ENCODE measurements around the gene BCL11A.

BCL11A gene

GRCh38 chr2:60553495-60554073, at the start of gene BCL11A:
Gene BCL11A, minus strand, starts transcription at chr2:60553654. Its CDS starts 384 bp downstream, at chr2:60553270.
- DNase-seq (ENCODE audit: low read depth in 2 of 2) = no peak

- no peak for DNase-seq (ENCODE audit: low read depth in 2 of 2)
Observed at GRCh38 chr2:60602828-60603532, 49.5 kb upstream of the BCL11A start.

DNA sequence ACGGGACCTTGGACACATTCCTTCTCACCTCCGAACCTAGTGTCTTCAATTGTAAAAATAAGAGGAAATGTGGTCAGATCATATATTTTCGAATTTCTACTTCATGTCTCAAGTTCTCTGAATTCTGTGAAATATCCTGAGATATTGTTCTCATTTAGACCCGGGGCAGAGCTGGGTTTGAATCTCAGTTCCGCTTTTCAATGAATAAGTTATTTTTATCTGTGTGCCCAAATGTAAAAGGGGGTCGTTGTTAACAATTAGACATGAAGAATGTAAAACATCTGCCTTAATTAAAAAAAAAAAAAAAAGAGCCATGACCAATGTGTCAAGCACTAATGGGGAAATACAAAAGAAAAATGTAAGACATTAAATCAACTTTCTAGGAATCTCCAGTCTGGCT, 48.9 kb upstream of the BCL11A start:
- DNase-seq (ENCODE audit: low read depth in 2 of 2) = no peak

- no peak for DNase-seq (ENCODE audit: low read depth in 2 of 2)
Observed at GRCh38 chr2:60598271-60598670, 44.8 kb upstream of the BCL11A start.

GRCh38 chr2:60597346-60597745, 43.9 kb upstream of the BCL11A start:
- DNase-seq (ENCODE audit: low read depth in 2 of 2) = no peak

- DNase-seq (ENCODE audit: low read depth in 2 of 2) = no peak
Observed at GRCh38 chr2:60596411-60596810, 43.0 kb upstream of the BCL11A start.

- DNase-seq (ENCODE audit: low read depth in 2 of 2) = no peak
Observed at GRCh38 chr2:60595953-60596352, 42.5 kb upstream of the BCL11A start.

DNA sequence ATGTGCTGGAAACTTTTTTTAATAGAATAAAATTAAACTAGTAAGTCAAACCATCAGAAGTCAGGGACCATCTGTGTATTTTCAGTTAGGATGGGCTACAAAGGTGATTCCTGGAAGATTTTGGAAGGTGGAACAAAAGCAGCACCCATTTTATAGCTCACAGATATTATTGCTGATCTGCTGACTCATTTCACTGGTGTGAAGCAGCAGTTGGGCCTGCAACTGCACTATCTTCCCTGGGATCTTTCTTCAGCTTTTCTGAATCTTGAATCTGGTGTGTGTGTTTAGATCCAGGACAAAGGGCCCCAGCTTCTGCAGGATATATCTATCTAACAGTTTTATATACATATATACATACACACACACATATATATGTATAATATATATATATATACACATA, 35.6 kb upstream of the BCL11A start:
- DNase-seq (ENCODE audit: low read depth in 2 of 2) = no peak

- DNase-seq (ENCODE audit: low read depth in 2 of 2) = no peak
Observed at GRCh38 chr2:60586081-60586480, 32.6 kb upstream of the BCL11A start.

DNA sequence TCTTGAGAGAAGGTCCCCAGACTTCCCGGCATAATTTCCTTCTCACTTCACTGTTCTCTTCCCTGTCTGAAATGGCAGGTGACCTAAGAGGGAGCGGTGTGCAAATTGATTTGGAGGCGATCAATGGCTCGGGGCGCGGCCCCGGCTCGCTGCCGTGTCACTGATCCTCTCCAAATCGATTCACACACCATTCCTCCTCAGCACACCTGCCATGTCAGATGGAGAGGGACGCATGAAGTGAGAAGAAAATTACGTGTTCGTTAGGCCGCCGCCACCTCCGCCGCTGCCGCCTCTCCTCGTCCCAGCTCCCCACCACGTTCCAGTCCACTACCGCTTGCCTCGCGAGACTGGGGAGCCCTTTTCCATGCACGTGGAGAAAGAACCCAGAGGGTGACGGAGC, 31.8 kb upstream of the BCL11A start:
- no peak for DNase-seq (ENCODE audit: low read depth in 2 of 2)

DNA sequence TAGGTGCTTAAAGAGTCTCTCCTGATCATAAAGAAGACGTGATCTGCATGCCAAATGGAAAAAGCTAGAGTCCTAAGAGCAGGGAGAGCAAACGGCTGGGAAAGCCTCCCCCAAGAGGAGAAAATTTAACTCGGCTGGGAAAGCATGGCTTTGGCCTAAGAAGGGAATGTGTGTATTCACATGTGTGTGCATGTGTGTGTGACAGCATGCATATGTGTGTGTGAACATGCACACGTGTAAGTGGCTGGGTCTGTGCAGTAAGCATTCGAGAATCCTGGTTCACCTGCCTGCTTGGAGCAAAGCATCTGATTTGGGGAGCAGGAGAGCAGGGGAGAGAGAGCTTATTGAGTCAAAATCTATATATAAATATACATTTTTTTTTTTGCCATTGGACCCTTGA, 30.1 kb upstream of the BCL11A start:
- no peak for DNase-seq (ENCODE audit: low read depth in 2 of 2)

- peak; percentile 8 to 43 for DNase-seq (ENCODE audit: low read depth in 2 of 2)
Observed at GRCh38 chr2:60581433-60582282, 28.2 kb upstream of the BCL11A start.

DNA sequence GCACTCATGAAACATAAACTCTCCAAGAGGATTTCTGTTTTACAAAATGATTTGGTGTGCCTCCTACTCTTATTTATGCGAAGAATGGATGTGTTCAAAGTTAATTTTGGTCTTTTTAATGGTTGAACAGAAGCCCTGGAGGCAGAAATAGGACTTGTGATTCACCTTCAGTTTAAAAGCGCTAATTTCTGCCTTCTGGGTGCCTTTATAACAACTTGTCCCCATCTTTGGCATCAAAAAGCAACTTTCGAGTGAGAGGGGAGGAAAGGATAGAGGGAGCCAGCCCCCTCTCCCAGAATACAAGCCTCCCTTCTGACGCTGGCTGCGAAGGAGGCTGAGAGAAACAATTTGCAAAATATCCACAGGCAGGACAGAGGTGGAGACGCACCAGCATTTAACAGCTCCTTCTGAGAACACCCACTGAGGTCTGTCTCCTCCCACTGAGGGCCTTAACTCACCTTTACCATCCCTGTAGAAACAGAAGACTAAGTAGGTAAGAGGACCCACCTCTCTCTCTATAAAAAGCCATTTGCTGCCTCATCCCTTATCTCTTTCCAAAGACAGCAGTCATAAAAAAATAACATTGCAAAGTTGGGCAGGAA, 24.3 kb upstream of the BCL11A start:
- DNase-seq (ENCODE audit: low read depth in 2 of 2) = no peak

GRCh38 chr2:60573251-60573650, 19.8 kb upstream of the BCL11A start:
- no peak for DNase-seq (ENCODE audit: low read depth in 2 of 2)

DNA sequence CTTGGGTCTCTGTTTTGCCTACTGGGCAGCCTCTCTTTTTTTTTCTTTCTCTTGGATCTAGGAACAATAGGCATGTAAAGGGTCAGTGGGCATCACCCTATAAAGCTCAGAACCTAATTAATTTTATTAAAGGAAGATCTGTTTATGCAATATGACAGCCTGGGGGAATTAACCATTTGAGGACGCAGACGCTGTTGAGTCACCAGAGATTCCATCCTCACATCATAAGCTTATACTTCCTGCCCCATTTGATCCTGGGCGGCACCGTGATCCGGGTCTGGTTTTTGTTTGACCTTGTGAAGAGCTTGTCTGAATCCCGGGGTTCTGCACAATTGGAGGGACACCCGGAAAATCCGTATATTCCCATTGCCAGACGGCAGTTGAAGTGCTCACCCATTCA, 16.8 kb upstream of the BCL11A start:
- no peak for DNase-seq (ENCODE audit: low read depth in 2 of 2)

GRCh38 chr2:60569680-60570111, 16.2 kb upstream of the BCL11A start:
- no peak for DNase-seq (ENCODE audit: low read depth in 2 of 2)

DNA sequence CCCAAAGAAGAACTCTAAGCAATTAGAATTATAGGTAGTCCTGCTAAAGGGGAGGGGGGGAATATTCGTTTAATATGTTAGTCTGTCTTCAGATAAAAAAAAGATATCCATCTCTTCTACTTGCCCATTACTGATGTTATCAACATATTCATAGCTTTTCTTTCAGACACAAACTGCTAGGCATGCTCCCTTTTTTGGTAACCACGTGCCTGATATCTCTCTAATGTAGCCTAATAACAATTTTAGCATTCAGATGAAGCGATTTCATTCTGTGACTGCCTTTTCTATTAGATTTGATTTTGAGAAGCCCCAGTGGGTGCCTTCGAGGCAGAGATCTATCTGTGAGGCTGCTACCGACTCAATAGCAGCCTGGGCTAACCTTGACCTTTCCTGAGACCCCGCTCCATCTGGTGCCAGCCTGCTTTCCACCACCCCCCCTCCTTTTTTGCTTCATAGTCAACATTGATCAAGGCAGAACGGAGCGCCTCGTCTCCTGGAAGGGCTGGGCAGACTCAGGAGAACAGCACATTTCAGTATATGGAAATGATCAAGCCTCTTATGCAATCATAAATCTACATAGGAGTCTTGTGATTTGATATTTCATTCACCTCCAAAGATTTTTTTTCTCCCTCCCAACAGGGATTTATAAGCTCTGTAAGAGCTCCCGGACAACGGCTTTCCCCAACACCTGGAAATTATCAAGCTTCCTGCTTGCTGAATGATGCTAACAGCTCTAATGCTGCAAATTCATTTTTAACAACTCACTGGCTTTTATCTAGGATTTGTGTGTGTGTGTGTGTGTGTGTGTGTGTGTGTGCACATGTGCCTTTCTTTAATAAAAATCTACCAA, 14.7 kb upstream of the BCL11A start:
- DNase-seq (ENCODE audit: low read depth in 2 of 2) = no peak

DNA sequence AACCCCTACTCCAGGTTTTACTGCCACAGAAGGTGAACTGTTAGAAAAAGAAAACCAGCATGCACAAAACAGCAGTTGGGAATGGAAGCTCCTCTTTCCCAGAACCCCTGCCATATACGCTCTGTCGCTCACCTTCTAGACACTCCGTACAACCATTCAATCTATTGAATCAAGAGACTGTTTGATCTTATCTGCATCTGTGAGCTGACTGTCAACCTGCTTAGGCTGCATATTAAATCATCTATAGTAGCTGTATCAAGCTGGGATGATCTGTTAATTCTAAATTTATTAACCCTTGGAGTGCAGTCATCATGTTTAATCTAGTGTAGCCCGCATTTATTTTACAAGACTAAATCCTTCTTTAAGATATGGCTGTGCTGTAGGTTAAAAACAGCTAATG, 13.6 kb upstream of the BCL11A start:
- DNase-seq (ENCODE audit: low read depth in 2 of 2) = no peak

DNA sequence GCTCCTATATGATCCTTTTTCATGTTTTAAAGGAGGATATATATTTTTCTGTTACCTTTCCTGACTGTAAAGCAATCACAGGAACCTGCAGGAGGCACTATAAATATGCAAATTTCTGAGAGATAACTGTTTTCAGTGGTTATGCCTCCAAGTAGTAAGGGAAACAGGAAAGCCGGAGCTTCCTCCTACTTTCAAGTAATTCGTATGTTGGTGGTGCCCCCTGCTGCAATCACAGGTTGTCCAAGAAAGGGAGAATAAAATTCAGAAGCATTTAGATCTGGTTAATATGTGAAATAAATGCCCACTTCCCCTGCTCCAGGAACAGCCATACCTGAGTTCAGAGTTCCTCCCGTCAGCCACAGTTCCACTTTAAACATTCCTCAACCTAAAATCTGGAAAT, 12.0 kb upstream of the BCL11A start:
- no peak for DNase-seq (ENCODE audit: low read depth in 2 of 2)

DNA sequence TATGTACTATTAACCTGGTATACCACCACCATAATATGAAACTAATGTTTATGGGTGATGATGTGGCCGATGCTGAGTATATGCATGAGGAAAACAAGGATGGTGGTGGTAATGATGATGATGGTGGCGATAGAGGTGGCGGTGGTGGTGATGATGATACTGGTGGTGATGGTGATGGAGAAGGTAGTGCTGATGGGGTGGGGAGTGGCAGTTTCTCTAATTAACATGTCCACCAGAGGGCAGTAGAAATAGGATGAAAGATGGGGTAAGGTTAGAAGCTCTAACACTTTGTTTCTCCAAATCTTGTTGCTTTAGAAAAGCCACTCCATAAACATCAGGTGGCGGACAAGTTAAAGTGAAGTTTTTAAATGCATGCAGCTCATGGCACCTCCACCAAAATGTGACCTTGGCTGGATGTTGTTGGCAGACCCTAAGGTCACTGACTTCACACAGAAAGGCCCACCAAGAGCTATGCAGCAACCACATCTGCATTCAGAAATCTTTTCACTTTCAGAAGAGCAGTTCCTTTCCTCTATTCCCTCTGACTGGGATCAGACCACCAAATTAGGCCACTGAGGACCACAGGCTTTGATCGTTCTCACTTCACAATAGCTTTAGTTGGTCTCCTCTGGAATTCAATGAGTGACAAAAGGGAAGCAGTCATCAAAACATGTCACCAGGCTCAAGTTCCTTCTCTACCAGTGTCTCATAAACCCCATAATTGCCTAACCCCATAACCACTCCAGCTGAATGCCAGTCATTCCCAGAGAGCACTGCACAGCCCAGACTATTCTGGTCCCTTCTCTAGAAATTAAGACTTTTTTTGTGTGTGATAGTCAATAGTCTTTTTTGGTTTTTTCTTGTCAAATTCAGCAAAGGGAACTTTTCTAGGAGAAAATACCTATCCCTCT, 7.5 kb upstream of the BCL11A start:
- no peak for DNase-seq (ENCODE audit: low read depth in 2 of 2)

All from stimulated activated CD8-positive, alpha-beta memory T cell treated with anti-CD3 and anti-CD28 coated beads, Interleukin-7, amount 100 ng/mL, for 4 hours (primary cell).